Neural crest cell (in vitro differentiated cells): ENCODE results near the gene LYPD6. TPM values are rescaled to one million over a fixed set of nuclear protein-coding genes. Genes with fewer than 3 reads are reported as not detected.
A peak's percentile ranks its signal among the peaks of the same experiment; 100 is the strongest.

Experiments used
- DNase-seq: peaks from one replicate; pipeline ENCODE4 v3.0.0; 2021; ENCODE audit warnings: low read depth, mixed read lengths, low spot score
- H3K27ac Mint-ChIP-seq: one replicate; pipeline ENCODE4 v1.8.0; 2021; ENCODE audit warnings: mild to moderate bottlenecking, mixed read lengths; ENCODE audit not compliant: unreplicated experiment
- H3K27me3 Mint-ChIP-seq: 2 replicates; pipeline ENCODE4 v1.8.0; 2021; ENCODE audit warnings: low read depth, mild to moderate bottlenecking, mixed read lengths
- H3K36me3 Mint-ChIP-seq: 2 replicates; pipeline ENCODE4 v1.8.0; 2021; ENCODE audit warnings: low read depth, mild to moderate bottlenecking, mixed read lengths
- H3K4me1 Mint-ChIP-seq: 2 replicates; pipeline ENCODE4 v1.8.0; 2021; ENCODE audit warnings: mixed read lengths
- H3K4me3 Mint-ChIP-seq: one replicate; pipeline ENCODE4 v1.8.0; 2021; ENCODE audit warnings: mild to moderate bottlenecking, mixed read lengths
- H3K9me3 Mint-ChIP-seq: 2 replicates; pipeline ENCODE4 v1.8.0; 2021; ENCODE audit warnings: mixed read lengths
- long read RNA-seq: library from polyadenylated mRNA; unstranded; transcript quantifications from one replicate; pipeline ENCODE4 v2.0.0, GENCODE V29; 2020
- total RNA-seq: library from RNA; stranded (reverse); gene quantifications from 2 replicates; pipeline ENCODE4 v1.2.1, GENCODE V29; 2021
- TF ChIP-seq, protein P1 (sequence below): fragments of 200-600 bp; sonication (generic); conservative IDR thresholded peaks from 2 replicates; pipeline ENCODE4 v1.5.0; 2021; ENCODE audit warnings: antibody characterized with exemption, mild to moderate bottlenecking

The LYPD6 gene
- 7.1 and 7.3 TPM in 2 replicates for total RNA-seq
- long read RNA-seq, full-length matches to known transcripts, result 14 of 17 reads
- long read RNA-seq, partial matches to known transcripts, result 0 of 17 reads
- long read RNA-seq, other reads (novel, unspliced or antisense), result 3 of 17 reads

DNA sequence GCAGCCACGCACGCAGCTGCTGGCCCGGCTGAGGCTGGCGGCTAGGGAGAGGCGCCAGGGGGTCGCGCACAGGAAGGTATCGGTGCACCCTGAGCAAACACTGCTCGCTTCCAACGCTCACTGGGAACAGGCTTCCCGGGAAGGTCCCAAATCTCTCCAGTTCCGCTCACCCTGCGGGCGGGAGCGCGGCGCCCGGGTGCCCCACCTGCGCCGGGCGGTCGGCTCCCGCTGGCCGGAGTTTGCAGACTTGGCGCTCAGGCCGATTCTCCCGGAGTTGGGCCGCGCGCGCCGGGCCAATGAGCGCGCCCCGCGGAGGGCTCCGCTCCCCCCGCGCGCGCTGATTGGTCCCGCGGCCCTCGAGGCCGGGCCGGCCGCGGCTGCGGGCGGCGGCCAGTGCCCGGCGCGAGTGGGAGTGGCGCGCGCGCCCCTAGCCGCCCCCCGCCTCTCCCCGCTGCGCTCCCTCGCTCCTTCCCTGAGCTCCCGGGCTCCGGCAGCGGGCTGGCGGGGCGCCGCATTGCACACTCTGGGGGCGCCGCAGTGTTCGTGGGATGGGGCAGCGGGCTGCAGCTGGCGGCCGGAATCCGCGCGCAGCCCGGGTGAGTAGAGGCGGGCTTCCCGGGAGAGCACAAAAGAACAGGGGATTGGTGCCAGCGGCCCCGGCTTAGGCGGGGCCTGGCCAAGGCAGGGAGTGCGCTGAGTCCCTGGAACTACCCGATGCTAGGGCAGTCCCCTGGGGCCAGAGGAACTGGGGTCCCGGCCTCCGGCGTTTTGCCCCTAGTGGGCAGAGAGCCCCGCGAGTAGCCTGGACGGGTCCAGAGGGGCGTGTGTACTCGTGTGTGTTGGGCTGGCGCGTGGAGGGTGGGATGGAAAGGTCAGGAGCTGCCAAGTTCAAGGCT lies at the start of gene LYPD6:
Gene LYPD6 (plus strand): TSS at position 461 of the 896 bp plus-strand sequence. CDS start 107,122 bp downstream, outside the sequence.
- Mint-ChIP-seq H3K27ac (peak within 1 kb of the TSS; percentile 53), H3K36me3 (no peaks in the 10 kb centered on the region), H3K4me1 (peaks cover 19% of the 10 kb centered on the region), H3K27me3 (peaks cover 31% of the 10 kb centered on the region), H3K9me3 (no peaks in the 10 kb centered on the region), H3K4me3 (peak within 1 kb of the TSS; percentile 93)
- DNase-seq, result peak; percentile 60
- TF ChIP-seq, protein P1, sequence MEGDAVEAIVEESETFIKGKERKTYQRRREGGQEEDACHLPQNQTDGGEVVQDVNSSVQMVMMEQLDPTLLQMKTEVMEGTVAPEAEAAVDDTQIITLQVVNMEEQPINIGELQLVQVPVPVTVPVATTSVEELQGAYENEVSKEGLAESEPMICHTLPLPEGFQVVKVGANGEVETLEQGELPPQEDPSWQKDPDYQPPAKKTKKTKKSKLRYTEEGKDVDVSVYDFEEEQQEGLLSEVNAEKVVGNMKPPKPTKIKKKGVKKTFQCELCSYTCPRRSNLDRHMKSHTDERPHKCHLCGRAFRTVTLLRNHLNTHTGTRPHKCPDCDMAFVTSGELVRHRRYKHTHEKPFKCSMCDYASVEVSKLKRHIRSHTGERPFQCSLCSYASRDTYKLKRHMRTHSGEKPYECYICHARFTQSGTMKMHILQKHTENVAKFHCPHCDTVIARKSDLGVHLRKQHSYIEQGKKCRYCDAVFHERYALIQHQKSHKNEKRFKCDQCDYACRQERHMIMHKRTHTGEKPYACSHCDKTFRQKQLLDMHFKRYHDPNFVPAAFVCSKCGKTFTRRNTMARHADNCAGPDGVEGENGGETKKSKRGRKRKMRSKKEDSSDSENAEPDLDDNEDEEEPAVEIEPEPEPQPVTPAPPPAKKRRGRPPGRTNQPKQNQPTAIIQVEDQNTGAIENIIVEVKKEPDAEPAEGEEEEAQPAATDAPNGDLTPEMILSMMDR, result peak; percentile 25

- TF ChIP-seq, protein P1, result no peak
- no peaks in the 10 kb centered on the region for H3K9me3 Mint-ChIP-seq
- H3K4me1 Mint-ChIP-seq, result no peaks in the 10 kb centered on the region
- H3K27ac Mint-ChIP-seq, result no peak overlapping the region
- no peak overlapping the region for H3K4me3 Mint-ChIP-seq
- H3K27me3 Mint-ChIP-seq, result no peaks in the 10 kb centered on the region
- DNase-seq, result no peak
- no peaks in the 10 kb centered on the region for H3K36me3 Mint-ChIP-seq
Measured at GRCh38 chr2:149281441-149281840, 48.9 kb upstream of the LYPD6 start.

DNA sequence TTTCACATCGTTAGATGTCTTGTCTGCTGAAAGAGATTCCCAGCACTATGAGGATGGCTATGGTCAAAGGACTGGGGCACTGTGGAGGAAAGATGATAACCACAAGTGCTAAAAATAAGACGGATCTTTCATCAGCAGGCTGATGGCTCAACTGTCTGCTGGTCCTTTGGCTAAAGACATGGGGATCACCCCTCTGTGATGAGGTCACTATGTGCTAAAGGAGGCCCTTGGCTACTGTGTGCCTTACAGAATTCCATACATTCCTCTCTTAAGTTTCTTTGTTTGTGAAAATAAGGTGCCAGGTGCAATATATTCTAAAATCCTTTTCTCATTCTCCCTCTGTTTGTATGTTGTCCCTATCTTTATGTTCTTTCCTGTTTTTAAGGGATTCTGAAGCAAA lies 39.7 kb upstream of the LYPD6 start:
- Mint-ChIP-seq H3K9me3 (no peaks in the 10 kb centered on the region), H3K27ac (no peak overlapping the region), H3K4me1 (no peaks in the 10 kb centered on the region), H3K36me3 (no peaks in the 10 kb centered on the region), H3K4me3 (no peak overlapping the region), H3K27me3 (peaks cover 3% of the 10 kb centered on the region)
- no peak for DNase-seq
- TF ChIP-seq, protein P1, result no peak

GRCh38 chr2:149291881-149292280 lies 38.5 kb upstream of the LYPD6 start:
- Mint-ChIP-seq H3K36me3 (no peaks in the 10 kb centered on the region), H3K4me3 (no peak overlapping the region), H3K4me1 (no peaks in the 10 kb centered on the region), H3K27me3 (peaks cover 3% of the 10 kb centered on the region), H3K27ac (no peak overlapping the region), H3K9me3 (peaks cover 4% of the 10 kb centered on the region)
- TF ChIP-seq, protein P1, result no peak
- no peak for DNase-seq

DNA sequence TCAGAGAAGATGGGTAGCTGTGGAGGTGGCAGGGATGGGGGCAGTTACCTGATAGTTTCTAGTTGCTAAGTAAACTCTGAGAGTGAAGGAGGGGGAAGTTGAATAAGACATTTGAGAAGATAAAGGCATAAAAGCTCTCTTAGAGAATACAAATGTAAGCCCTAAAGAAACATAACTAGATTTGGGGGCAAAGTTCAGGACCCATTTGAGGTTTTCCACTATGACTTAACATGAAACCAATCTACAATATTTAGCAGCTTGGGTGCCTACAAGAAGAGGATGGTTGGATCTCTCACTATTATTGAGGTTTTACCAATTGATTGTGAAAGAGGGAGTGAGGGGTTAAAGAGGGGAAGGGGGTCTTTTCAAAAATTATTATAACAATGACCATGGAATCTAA lies 34.4 kb upstream of the LYPD6 start:
- Mint-ChIP-seq H3K27ac (no peak overlapping the region), H3K9me3 (peaks cover 4% of the 10 kb centered on the region), H3K27me3 (peaks cover 5% of the 10 kb centered on the region), H3K4me3 (no peak overlapping the region), H3K36me3 (no peaks in the 10 kb centered on the region), H3K4me1 (no peaks in the 10 kb centered on the region)
- DNase-seq, result no peak
- TF ChIP-seq, protein P1, result no peak
